Right renal pelvis (tissue), 4 donors: ENCODE measurements around the gene ZNF485. TPM values are rescaled to one million over a fixed set of nuclear protein-coding genes. Genes with fewer than 3 reads are reported as not detected.

ENCODE experiments used
- DNase-seq, 4 donors: peaks; one replicate each; pipeline ENCODE4 v3.0.0-alpha.2; 2013; ENCODE audit warnings: low read depth in 4 of 4, low spot score in 3 of 4, missing footprints in 1 of 4
- polyA plus RNA-seq, 4 donors: library from polyadenylated mRNA; unstranded; fragments of 120-200 nt; gene quantifications; one replicate each; pipeline ENCODE4 v1.2.1, GENCODE V29; 2013; ENCODE audit not compliant: insufficient read length in 4 of 4

The ZNF485 gene
- polyA plus RNA-seq, 4 donors: 4.3 to 5.4 (median 4.7) TPM

- DNase-seq: no peak
Measured at GRCh38 chr10:43666552-43666951, 60.3 kb downstream of the ZNF485 start.

- DNase-seq: no peak
Measured at GRCh38 chr10:43667317-43667731, 61.1 kb downstream of the ZNF485 start.

Other genes starting within 250 kb of the ZNF485 start
- gene FXYD4, start 234.8 kb upstream of the ZNF485 start, polyA plus RNA-seq: 1 to 10 TPM in 1 of 4 donors, not detected in 3; 2.2 TPM
- 100 to 1,000 TPM; 215 to 239 (median 232) TPM for gene HNRNPF, start 197.3 kb upstream of the ZNF485 start, polyA plus RNA-seq
- 10 to 100 TPM; 10.4 to 12.6 (median 11.6) TPM for gene ZNF487, start 169.3 kb upstream of the ZNF485 start, polyA plus RNA-seq
- gene ZNF239, start 31.8 kb upstream of the ZNF485 start, polyA plus RNA-seq: 10 to 100 TPM in 3 of 4 donors, 1 to 10 TPM in 1; 10.0 to 16.3 (median 12.6) TPM
- gene ZNF32, start 42.4 kb downstream of the ZNF485 start, polyA plus RNA-seq: 10 to 100 TPM; 56.6 to 74.2 (median 69.1) TPM